Raji (cell line): ENCODE measurements around the gene RAB23.

ENCODE experiments used
- POLR2A ChIP-seq: IDR thresholded peaks from 2 replicates; pipeline ENCODE4 v1.6.1; 2011; ENCODE audit warnings: low read depth, low read length, control low read depth; ENCODE audit not compliant: insufficient read depth

Gene RAB23

GRCh38 chr6:57137350-57137749 is 84.8 kb downstream of the RAB23 start:
- no peak for TF ChIP-seq POLR2A
